Skeletal muscle tissue (tissue), 4 donors: ENCODE data around the gene SNX6. TPM values are rescaled to one million over a fixed set of nuclear protein-coding genes. Genes with fewer than 3 reads are reported as not detected.
"Not testable (repeated sequence)": the region's sequence is repeated elsewhere in the genome, so short reads cannot be mapped to it uniquely, and the experiment has no call there.

ENCODE experiments used
- H3K27ac ChIP-seq: one replicate; pipeline ENCODE4 v1.7.0; 2013; ENCODE audit warnings: mild to moderate bottlenecking, low read depth, low read length, inconsistent platforms
- H3K27me3 ChIP-seq, 3 donors: one replicate each; pipeline ENCODE4 v1.7.0; 2013; ENCODE audit warnings: low read length in 3 of 3; ENCODE audit not compliant: control insufficient read depth in 3 of 3, insufficient read depth in 3 of 3
- H3K36me3 ChIP-seq, 3 donors: one replicate each; pipeline ENCODE4 v1.7.0; 2013; ENCODE audit warnings: low read length in 3 of 3; ENCODE audit not compliant: control insufficient read depth in 3 of 3, insufficient read depth in 3 of 3
- H3K4me1 ChIP-seq, 3 donors: one replicate each; pipeline ENCODE4 v1.7.0; 2013; ENCODE audit warnings: low read length in 3 of 3, mild to moderate bottlenecking in 3 of 3; ENCODE audit not compliant: control insufficient read depth in 3 of 3, insufficient read depth in 3 of 3
- H3K4me3 ChIP-seq, 3 donors: one replicate each; pipeline ENCODE4 v1.7.0; 2013; ENCODE audit warnings: low read length in 3 of 3
- H3K9ac ChIP-seq, 3 donors: one replicate each; pipeline ENCODE4 v1.7.0; 2013; ENCODE audit warnings: low read length in 3 of 3, mild to moderate bottlenecking in 3 of 3, moderate library complexity in 2 of 3, low read depth in 1 of 3
- H3K9me3 ChIP-seq, 3 donors: one replicate each; pipeline ENCODE4 v1.7.0; 2013; ENCODE audit warnings: low read length in 3 of 3; ENCODE audit not compliant: control insufficient read depth in 3 of 3
- total RNA-seq: library from RNA; depleted of rRNA; stranded (reverse); fragments of >200 nt; gene quantifications from one replicate; pipeline ENCODE4 v1.2.3, GENCODE V29; 2014
- donor health status: Osteomylitis.

SNX6 gene
- total RNA-seq, 1 donor from 2014 or later = 82.5 TPM

DNA sequence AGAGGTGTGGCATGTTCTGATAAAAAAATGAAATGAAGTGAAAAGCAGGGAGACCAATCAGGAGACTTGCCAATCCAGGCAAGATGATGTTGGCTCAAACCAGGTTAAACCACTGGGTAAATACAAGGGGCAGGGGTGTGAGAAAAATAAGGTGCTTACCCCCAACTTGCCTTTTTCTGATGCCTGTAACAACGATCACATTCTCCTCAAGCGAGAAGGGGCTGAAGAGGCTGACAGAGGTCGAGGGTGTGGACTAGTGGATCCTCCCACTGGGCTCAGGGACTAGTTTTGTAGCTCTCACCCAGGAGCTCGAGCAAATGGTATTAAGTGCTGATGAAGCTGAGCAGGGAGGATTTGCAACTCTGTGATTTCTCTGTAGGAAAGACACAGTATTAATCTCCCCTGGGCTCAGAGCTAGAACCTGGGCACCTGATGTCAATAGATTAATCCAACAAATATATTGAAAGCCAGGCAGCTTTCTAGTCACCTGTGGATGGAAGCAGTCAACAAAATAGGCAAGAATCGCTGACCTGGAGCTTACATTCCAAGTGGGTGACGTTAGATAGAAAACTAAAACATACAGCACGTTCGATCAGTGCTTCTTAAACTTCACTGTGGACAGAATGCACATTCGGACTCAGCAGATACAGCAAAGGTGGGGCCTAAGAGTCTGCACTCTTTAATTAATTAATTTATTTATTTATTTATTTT is 75.3 kb downstream of the SNX6 start:
- Histone ChIP-seq H3K9me3 (no peaks in the 10 kb centered on the region), H3K4me3 (peak overlapping the region in 1 of 3 donors; percentile 43), H3K27me3 (no peaks in the 10 kb centered on the region), H3K4me1 (peaks cover 0 to 6% (median 3%) of the 10 kb centered on the region in 3 donors), H3K9ac (peak overlapping the region in 2 of 3 donors; percentile 5 to 19), H3K27ac (peak overlapping the region; percentile 54), H3K36me3 (no peaks in the 10 kb centered on the region)

- H3K9me3 ChIP-seq = not testable (repeated sequence)
These were observed 80.5 kb downstream of the SNX6 start for GRCh38 chr14:34549276-34549966.

GRCh38 chr14:34548472-34548981 is 81.4 kb downstream of the SNX6 start:
- H3K27ac ChIP-seq = no peak overlapping the region
- H3K4me3 ChIP-seq = no peak overlapping the region
- no peaks in the 10 kb centered on the region for H3K36me3 ChIP-seq
- H3K27me3 ChIP-seq = no peaks in the 10 kb centered on the region
- no peaks in the 10 kb centered on the region for H3K9me3 ChIP-seq
- H3K4me1 ChIP-seq = no peaks in the 10 kb centered on the region
- H3K9ac ChIP-seq = peak overlapping the region in 1 of 3 donors; percentile 25

More at GRCh38 chr14:34549276-34549966, 80.5 kb downstream of the SNX6 start:
- H3K36me3 ChIP-seq, H3K27me3 ChIP-seq, H3K4me3 ChIP-seq, H3K27ac ChIP-seq, H3K9ac ChIP-seq, H3K4me1 ChIP-seq: not testable (repeated sequence)

- H3K27me3 ChIP-seq, H3K4me3 ChIP-seq, H3K9ac ChIP-seq, H3K27ac ChIP-seq, H3K4me1 ChIP-seq, H3K36me3 ChIP-seq, H3K9me3 ChIP-seq: not testable (repeated sequence)
These were observed 82.8 kb downstream of the SNX6 start for GRCh38 chr14:34547136-34547520.

GRCh38 chr14:34546272-34547135 is 83.4 kb downstream of the SNX6 start:
- not testable (repeated sequence) for H3K4me1 ChIP-seq, H3K9me3 ChIP-seq, H3K9ac ChIP-seq, H3K27ac ChIP-seq, H3K27me3 ChIP-seq, H3K36me3 ChIP-seq, H3K4me3 ChIP-seq

DNA sequence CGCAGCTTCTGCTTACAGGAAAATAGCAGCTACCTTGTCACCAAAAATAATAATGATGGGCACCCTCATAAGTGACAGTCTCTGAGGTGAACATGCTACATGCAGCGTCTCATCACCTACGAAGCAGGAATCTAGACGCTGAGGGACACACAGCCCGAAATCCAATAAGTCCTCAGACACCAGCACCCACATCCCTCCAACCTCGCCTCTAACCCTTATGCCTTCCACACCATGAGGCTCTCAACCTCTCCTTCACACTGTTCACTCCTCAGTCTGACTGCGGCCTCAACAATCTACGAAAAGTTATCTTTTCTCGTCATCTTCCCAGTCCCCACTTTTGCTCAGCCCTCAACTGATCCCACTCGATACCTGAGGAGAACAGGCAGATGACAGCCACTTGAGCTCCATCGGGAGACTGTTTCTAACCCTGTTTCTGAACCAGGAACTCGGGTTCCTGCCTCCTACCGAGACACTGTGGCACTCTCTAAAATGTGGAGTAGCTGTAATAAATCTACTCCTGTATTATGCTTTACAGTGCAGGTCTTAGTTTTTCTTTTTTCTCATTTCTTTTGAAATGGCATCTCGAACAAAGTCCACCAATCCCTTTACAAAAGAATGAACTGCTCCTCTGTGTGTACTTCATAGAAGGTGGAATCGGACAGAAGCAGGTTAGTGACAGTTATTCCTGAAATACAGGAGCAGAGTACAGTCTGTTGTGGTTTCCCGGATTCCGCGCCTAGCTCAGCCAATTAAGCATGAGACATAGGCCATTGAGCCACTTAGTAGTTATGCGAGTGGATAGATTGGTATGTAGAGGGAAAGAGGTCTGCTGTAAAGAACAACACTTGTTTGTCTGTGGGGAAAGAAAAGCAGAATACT is 89.5 kb downstream of the SNX6 start:
- not testable (repeated sequence) for H3K36me3 ChIP-seq, H3K9me3 ChIP-seq, H3K27me3 ChIP-seq
- Histone ChIP-seq H3K9ac (peak overlapping the region in 2 of 3 donors; percentile 70 to 99), H3K4me1 (peaks cover 11 to 18% (median 13%) of the 10 kb centered on the region in 3 donors), H3K4me3 (peak overlapping the region; percentile 57 to 99 (median 99)), H3K27ac (peak overlapping the region; percentile 98)

DNA sequence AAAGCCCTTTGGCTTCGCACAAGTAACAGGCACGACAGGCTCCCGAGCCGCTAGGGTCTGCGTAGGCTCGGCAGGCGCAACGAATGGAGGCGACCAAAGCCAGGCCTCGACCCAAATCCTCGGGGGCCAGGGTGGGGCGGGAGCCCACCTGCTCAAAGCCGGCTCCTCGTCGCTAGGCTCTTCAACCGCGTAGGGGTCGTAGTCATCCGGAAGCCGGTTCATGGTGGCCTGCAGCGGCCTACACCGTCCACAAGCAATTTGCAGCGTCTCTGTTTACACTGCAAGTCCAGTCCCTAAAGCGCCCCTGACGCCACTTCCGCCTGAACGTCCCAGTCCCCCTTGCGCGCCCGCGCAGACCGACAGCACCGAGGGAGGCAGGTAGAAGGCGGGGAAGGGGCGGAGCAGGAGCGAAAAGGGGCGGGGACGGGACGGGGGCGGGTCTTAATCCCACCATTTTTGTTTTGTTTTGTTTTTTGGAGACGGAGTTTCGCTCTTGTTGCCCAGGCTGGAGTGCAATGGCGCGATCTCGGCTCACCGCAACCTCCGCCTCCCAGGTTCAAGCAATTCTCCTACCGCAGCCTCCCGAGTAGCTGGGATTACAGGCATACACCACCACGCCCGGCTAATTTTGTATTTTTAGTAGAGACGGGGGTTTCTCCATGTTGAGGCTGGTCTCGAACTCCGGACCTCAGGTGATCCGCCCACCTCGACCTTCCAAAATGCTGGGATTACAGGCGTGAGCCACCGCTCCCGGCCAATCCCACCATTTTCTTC is 90.4 kb downstream of the SNX6 start, which contains the start of gene EAPP:
TSS of gene EAPP (minus strand) at position 295 of the 774 bp plus-strand sequence. CDS start at position 222, 73 bp downstream.
- H3K36me3 ChIP-seq = peaks cover 4 to 8% (median 6%) of the 10 kb centered on the region in 3 donors
- peak within 1 kb of the TSS; percentile 99 to 100 (median 99) for H3K9ac ChIP-seq
- H3K9me3 ChIP-seq = no peaks in the 10 kb centered on the region
- no peaks in the 10 kb centered on the region for H3K27me3 ChIP-seq
- H3K27ac ChIP-seq = peak within 1 kb of the TSS; percentile 98
- peaks cover 11 to 18% (median 13%) of the 10 kb centered on the region in 3 donors for H3K4me1 ChIP-seq
- H3K4me3 ChIP-seq = peak within 1 kb of the TSS; percentile 96 to 99 (median 99)

DNA sequence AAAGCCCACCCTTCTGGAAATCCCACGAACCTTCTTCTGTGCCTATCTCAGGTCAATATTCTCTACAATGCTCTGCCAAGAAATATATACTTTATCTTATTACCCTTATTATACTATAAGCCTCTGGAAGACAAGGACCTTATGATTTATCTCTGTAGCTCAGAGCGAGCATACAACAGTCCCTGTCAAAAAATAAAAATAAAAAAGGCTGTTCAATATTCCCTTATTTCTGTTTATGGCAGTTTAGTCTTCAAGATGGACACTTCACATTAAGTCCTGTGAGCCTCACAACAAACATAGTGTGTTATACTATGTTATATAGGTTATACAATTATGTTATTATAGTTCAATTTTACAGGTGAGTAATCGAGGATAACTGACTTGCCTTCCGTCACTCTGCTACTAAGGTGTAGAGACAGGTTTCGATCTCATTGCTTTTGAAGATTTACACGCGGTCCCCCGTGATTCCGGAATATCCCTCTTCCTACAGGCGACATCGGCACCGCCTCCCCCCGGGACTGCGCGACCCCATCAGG is 91.0 kb downstream of the SNX6 start:
- H3K4me3 ChIP-seq = peak overlapping the region; percentile 96 to 99 (median 99)
- peaks cover 4 to 12% (median 6%) of the 10 kb centered on the region in 3 donors for H3K36me3 ChIP-seq
- peak overlapping the region; percentile 99 to 100 (median 99) for H3K9ac ChIP-seq
- H3K27ac ChIP-seq = peak overlapping the region; percentile 98
- no peaks in the 10 kb centered on the region for H3K27me3 ChIP-seq
- peaks cover 11 to 18% (median 13%) of the 10 kb centered on the region in 3 donors for H3K4me1 ChIP-seq
- H3K9me3 ChIP-seq = no peaks in the 10 kb centered on the region
